Brain microvascular endothelial cell (primary cell): ENCODE results near the gene PTPRN2.

ENCODE experiments used
- DNase-seq: peaks from one replicate; pipeline ENCODE4 v3.0.0-alpha.2; 2020
- H3K27ac ChIP-seq: fragments of 250-450 bp; sonication (Bioruptor Pico); 2 replicates; pipeline ENCODE4 v1.5.1; 2020; ENCODE audit warnings: mild to moderate bottlenecking, moderate library complexity
- H3K27me3 ChIP-seq: fragments of 250-450 bp; sonication (Bioruptor Pico); replicated peaks from 2 replicates; pipeline ENCODE4 v1.5.1; 2020; ENCODE audit warnings: mild to moderate bottlenecking
- H3K36me3 ChIP-seq: fragments of 250-450 bp; sonication (Bioruptor Pico); replicated peaks from 2 replicates; pipeline ENCODE4 v1.5.1; 2020; ENCODE audit warnings: mild to moderate bottlenecking
- H3K4me3 ChIP-seq: 2 replicates; pipeline ENCODE4 v1.5.1; 2011; ENCODE audit warnings: low read depth, mild to moderate bottlenecking, control low read depth, low read length, moderate library complexity
- CTCF ChIP-seq: IDR thresholded peaks from 2 replicates; pipeline ENCODE4 v1.5.1; 2011; ENCODE audit warnings: low read depth, mild to moderate bottlenecking, moderate library complexity, low read length, control low read depth, inconsistent platforms; ENCODE audit errors: missing control alignments
- in situ Hi-C: cut with HindIII; loops from 2 replicates; pipeline ENCODE4 v1.10.0; 2017; ENCODE audit warnings: low sequenced_read_pairs, low pct_ligation_motif_present

Gene PTPRN2

GRCh38 chr7:157570531-157571200 is 1017.0 kb downstream of the PTPRN2 start:
- DNase-seq: peak; percentile 61
- H3K27ac ChIP-seq: peak overlapping the region; percentile 4
- H3K4me3 ChIP-seq: no peak overlapping the region
- no peaks in the 10 kb centered on the region for H3K36me3 ChIP-seq
- no peaks in the 10 kb centered on the region for H3K27me3 ChIP-seq
- in situ Hi-C loops: no loop called here
- TF ChIP-seq CTCF: no peak

GRCh38 chr7:157569967-157570366 is 1017.7 kb downstream of the PTPRN2 start:
- TF ChIP-seq CTCF: no peak
- Histone ChIP-seq H3K27ac (peak overlapping the region; percentile 4), H3K36me3 (no peaks in the 10 kb centered on the region), H3K4me3 (no peak overlapping the region), H3K27me3 (no peaks in the 10 kb centered on the region)
- in situ Hi-C loops: no loop called here
- no peak for DNase-seq

GRCh38 chr7:157568770-157569584 is 1018.6 kb downstream of the PTPRN2 start:
- Histone ChIP-seq H3K4me3 (peak overlapping the region; percentile 68), H3K36me3 (no peaks in the 10 kb centered on the region), H3K27me3 (no peaks in the 10 kb centered on the region), H3K27ac (peak overlapping the region; percentile 34)
- in situ Hi-C loops: no loop called here
- peak; percentile 39 for DNase-seq
- no peak for TF ChIP-seq CTCF

- peak overlapping the region; percentile 34 for H3K27ac ChIP-seq
- no peaks in the 10 kb centered on the region for H3K27me3 ChIP-seq
- no peaks in the 10 kb centered on the region for H3K36me3 ChIP-seq
- in situ Hi-C loops: no loop called here
- TF ChIP-seq CTCF: no peak
- DNase-seq: no peak
- peak overlapping the region; percentile 68 for H3K4me3 ChIP-seq
Measured at GRCh38 chr7:157568106-157568769, 1019.4 kb downstream of the PTPRN2 start.

- no peaks in the 10 kb centered on the region for H3K27me3 ChIP-seq
- no peak overlapping the region for H3K4me3 ChIP-seq
- no peaks in the 10 kb centered on the region for H3K36me3 ChIP-seq
- in situ Hi-C loops: no loop called here
- TF ChIP-seq CTCF: no peak
- DNase-seq: no peak
- H3K27ac ChIP-seq: no peak overlapping the region
Measured at GRCh38 chr7:157567666-157568065, 1020.0 kb downstream of the PTPRN2 start.
